Neural cell (in vitro differentiated cells): ENCODE results near the gene XIAP. TPM values are rescaled to one million over a fixed set of nuclear protein-coding genes. Genes with fewer than 3 reads are reported as not detected.
"Not testable (repeated sequence)": the region's sequence is repeated elsewhere in the genome, so short reads cannot be mapped to it uniquely, and the experiment has no call there.

Experiments used
- H2AFZ ChIP-seq: fragments of 200-600, 300-800 bp; sonication (generic), shearing (Covaris generic); 2 replicates; pipeline ENCODE4 v1.6.0; 2014; ENCODE audit warnings: low read depth, mild to moderate bottlenecking, antibody characterized with exemption, low read length, moderate library complexity
- H3F3A ChIP-seq: fragments of 200-600 bp; shearing (Covaris generic); 2 replicates; pipeline ENCODE4 v1.6.1; 2016; ENCODE audit warnings: mild to moderate bottlenecking, moderate library complexity, mixed read lengths, antibody characterized with exemption, low read length; ENCODE audit not compliant: insufficient read depth, poor library complexity, severe bottlenecking
- H3K27ac ChIP-seq: fragments of 200-600, 300-800 bp; sonication (generic), shearing (Covaris generic); 2 replicates; pipeline ENCODE4 v1.5.1; 2014; ENCODE audit warnings: mild to moderate bottlenecking, low read length, moderate library complexity
- H3K27me3 ChIP-seq: fragments of 300-800, 200-600 bp; sonication (generic), shearing (Covaris generic); 2 replicates; pipeline ENCODE4 v1.6.0; 2014; ENCODE audit warnings: mild to moderate bottlenecking, low read depth, low read length, moderate library complexity; ENCODE audit not compliant: insufficient read depth
- H3K36me3 ChIP-seq: fragments of 300-800, 200-600 bp; sonication (generic), shearing (Covaris generic); 2 replicates; pipeline ENCODE4 v1.5.1; 2014; ENCODE audit warnings: mild to moderate bottlenecking, antibody characterized with exemption, low read length, moderate library complexity; ENCODE audit not compliant: insufficient read depth
- H3K4me2 ChIP-seq: fragments of 300-800, 200-600 bp; sonication (generic), shearing (Covaris generic); 2 replicates; pipeline ENCODE4 v1.6.0; 2014; ENCODE audit warnings: mild to moderate bottlenecking, low read length
- H3K4me3 ChIP-seq: fragments of 300-800, 200-600 bp; sonication (generic), shearing (Covaris generic); 2 replicates; pipeline ENCODE4 v1.5.1; 2014; ENCODE audit warnings: mild to moderate bottlenecking, low read length, moderate library complexity
- H3K79me2 ChIP-seq: fragments of 200-600 bp; shearing (Covaris generic); replicated peaks from 2 replicates; pipeline ENCODE4 v1.6.0; 2014; ENCODE audit warnings: mild to moderate bottlenecking, low read length, moderate library complexity; ENCODE audit not compliant: insufficient read depth
- H3K9ac ChIP-seq: fragments of 300-800, 200-600 bp; sonication (generic), shearing (Covaris generic); 2 replicates; pipeline ENCODE4 v1.6.1; 2016; ENCODE audit warnings: mild to moderate bottlenecking, low read length, mixed read lengths
- H3K9me2 ChIP-seq: fragments of 200-600 bp; shearing (Covaris generic); 2 replicates; pipeline ENCODE4 v1.6.1; 2016; ENCODE audit warnings: mild to moderate bottlenecking, low read length, mixed read lengths; ENCODE audit not compliant: insufficient read depth
- H3K9me3 ChIP-seq: fragments of 200-600, 300-800 bp; sonication (generic), shearing (Covaris generic); 2 replicates; pipeline ENCODE4 v1.6.1; 2016; ENCODE audit warnings: mild to moderate bottlenecking, mixed run types, low read length, moderate library complexity, mixed read lengths
- H4K20me1 ChIP-seq: fragments of 200-600 bp; shearing (Covaris generic); 2 replicates; pipeline ENCODE4 v1.6.1; 2016; ENCODE audit warnings: mild to moderate bottlenecking, mixed run types; ENCODE audit not compliant: insufficient read depth
- EP300 ChIP-seq: fragments of 450-650 bp; conservative IDR thresholded peaks from 2 replicates; pipeline ENCODE4 v1.6.1; 2014; ENCODE audit warnings: antibody characterized with exemption, mild to moderate bottlenecking, moderate library complexity; ENCODE audit not compliant: poor library complexity, severe bottlenecking
- EZH2 ChIP-seq: fragments of 200-600, 300-800 bp; shearing (Covaris generic), sonication (generic); IDR thresholded peaks from 2 replicates; pipeline ENCODE4 v1.6.1; 2014; ENCODE audit warnings: antibody characterized with exemption, low read length, borderline replicate concordance, mild to moderate bottlenecking; ENCODE audit not compliant: insufficient read depth, poor library complexity, severe bottlenecking
- MXI1 ChIP-seq: fragments of 450-650 bp; conservative IDR thresholded peaks from 2 replicates; pipeline ENCODE4 v1.6.1; 2014; ENCODE audit warnings: antibody characterized with exemption, mild to moderate bottlenecking; ENCODE audit not compliant: poor library complexity, severe bottlenecking
- POLR2AphosphoS5 ChIP-seq: IDR thresholded peaks from 2 replicates; pipeline ENCODE4 v1.6.1; 2012
- RAD21 ChIP-seq: fragments of 450-650 bp; conservative IDR thresholded peaks from 2 replicates; pipeline ENCODE4 v1.6.1; 2014; ENCODE audit warnings: antibody characterized with exemption, mild to moderate bottlenecking, moderate library complexity
- SMC3 ChIP-seq: fragments of 450-650 bp; conservative IDR thresholded peaks from 2 replicates; pipeline ENCODE4 v1.6.1; 2014; ENCODE audit warnings: antibody characterized with exemption, mild to moderate bottlenecking, moderate library complexity; ENCODE audit not compliant: poor library complexity
- TAF1 ChIP-seq: IDR thresholded peaks from 2 replicates; pipeline ENCODE4 v1.6.1; 2012; ENCODE audit warnings: low read depth
- polyA plus RNA-seq: library from polyadenylated mRNA; depleted of rRNA; stranded (reverse); fragments of >200 nt; gene quantifications from 2 replicates; pipeline ENCODE4 v1.2.3, GENCODE V29; 2014
- TF ChIP-seq, protein P1 (sequence below): fragments of 450-650 bp; IDR thresholded peaks from 2 replicates; pipeline ENCODE4 v1.5.1; 2014; ENCODE audit warnings: antibody characterized with exemption, mild to moderate bottlenecking, moderate library complexity; ENCODE audit not compliant: poor library complexity, severe bottlenecking
- TF ChIP-seq, protein P2 (sequence below): IDR thresholded peaks from 2 replicates; pipeline ENCODE4 v1.6.1; 2012; ENCODE audit warnings: borderline replicate concordance

The XIAP gene
- polyA plus RNA-seq, 1 donor from 2014 or later: 26.6 TPM

DNA sequence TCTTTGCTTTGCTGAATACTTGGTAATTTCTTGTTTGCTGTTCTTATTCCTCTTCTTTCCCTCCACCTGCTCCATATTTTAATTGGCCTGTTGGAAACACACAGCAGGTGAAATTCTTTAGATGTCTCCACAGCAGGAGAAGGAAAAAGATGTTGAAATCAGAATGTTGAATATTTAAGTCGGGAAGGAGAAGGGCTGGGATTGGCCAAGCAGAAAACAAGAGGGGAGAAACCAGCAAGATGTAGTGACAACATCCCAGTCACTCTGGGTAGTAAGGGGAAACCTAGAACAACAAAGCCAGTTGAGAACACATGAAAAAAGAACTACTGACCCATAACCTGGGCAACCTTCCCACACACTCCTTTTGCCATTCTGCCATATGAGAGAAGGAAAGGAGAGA, 64.3 kb downstream of the XIAP start:
- no peaks in the 10 kb centered on the region for H3K9me3 ChIP-seq
- no peak for TF ChIP-seq RAD21
- no peak for TF ChIP-seq TAF1
- TF ChIP-seq POLR2AphosphoS5: no peak
- TF ChIP-seq EZH2: no peak
- no peak for TF ChIP-seq MXI1
- TF ChIP-seq, protein P1, sequence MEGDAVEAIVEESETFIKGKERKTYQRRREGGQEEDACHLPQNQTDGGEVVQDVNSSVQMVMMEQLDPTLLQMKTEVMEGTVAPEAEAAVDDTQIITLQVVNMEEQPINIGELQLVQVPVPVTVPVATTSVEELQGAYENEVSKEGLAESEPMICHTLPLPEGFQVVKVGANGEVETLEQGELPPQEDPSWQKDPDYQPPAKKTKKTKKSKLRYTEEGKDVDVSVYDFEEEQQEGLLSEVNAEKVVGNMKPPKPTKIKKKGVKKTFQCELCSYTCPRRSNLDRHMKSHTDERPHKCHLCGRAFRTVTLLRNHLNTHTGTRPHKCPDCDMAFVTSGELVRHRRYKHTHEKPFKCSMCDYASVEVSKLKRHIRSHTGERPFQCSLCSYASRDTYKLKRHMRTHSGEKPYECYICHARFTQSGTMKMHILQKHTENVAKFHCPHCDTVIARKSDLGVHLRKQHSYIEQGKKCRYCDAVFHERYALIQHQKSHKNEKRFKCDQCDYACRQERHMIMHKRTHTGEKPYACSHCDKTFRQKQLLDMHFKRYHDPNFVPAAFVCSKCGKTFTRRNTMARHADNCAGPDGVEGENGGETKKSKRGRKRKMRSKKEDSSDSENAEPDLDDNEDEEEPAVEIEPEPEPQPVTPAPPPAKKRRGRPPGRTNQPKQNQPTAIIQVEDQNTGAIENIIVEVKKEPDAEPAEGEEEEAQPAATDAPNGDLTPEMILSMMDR: no peak
- no peak for TF ChIP-seq SMC3
- no peak for TF ChIP-seq EP300
- TF ChIP-seq, protein P2, sequence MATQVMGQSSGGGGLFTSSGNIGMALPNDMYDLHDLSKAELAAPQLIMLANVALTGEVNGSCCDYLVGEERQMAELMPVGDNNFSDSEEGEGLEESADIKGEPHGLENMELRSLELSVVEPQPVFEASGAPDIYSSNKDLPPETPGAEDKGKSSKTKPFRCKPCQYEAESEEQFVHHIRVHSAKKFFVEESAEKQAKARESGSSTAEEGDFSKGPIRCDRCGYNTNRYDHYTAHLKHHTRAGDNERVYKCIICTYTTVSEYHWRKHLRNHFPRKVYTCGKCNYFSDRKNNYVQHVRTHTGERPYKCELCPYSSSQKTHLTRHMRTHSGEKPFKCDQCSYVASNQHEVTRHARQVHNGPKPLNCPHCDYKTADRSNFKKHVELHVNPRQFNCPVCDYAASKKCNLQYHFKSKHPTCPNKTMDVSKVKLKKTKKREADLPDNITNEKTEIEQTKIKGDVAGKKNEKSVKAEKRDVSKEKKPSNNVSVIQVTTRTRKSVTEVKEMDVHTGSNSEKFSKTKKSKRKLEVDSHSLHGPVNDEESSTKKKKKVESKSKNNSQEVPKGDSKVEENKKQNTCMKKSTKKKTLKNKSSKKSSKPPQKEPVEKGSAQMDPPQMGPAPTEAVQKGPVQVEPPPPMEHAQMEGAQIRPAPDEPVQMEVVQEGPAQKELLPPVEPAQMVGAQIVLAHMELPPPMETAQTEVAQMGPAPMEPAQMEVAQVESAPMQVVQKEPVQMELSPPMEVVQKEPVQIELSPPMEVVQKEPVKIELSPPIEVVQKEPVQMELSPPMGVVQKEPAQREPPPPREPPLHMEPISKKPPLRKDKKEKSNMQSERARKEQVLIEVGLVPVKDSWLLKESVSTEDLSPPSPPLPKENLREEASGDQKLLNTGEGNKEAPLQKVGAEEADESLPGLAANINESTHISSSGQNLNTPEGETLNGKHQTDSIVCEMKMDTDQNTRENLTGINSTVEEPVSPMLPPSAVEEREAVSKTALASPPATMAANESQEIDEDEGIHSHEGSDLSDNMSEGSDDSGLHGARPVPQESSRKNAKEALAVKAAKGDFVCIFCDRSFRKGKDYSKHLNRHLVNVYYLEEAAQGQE: no peak
- no peaks in the 10 kb centered on the region for H3K27me3 ChIP-seq
- no peak overlapping the region for H2AFZ ChIP-seq
- H3F3A ChIP-seq: no peaks in the 10 kb centered on the region
- no peak overlapping the region for H3K4me2 ChIP-seq
- H3K36me3 ChIP-seq: no peaks in the 10 kb centered on the region
- no peak overlapping the region for H3K27ac ChIP-seq
- H4K20me1 ChIP-seq: no peaks in the 10 kb centered on the region
- no peak overlapping the region for H3K9ac ChIP-seq
- no peaks in the 10 kb centered on the region for H3K9me2 ChIP-seq
- H3K79me2 ChIP-seq: no peaks in the 10 kb centered on the region
- no peak overlapping the region for H3K4me3 ChIP-seq

DNA sequence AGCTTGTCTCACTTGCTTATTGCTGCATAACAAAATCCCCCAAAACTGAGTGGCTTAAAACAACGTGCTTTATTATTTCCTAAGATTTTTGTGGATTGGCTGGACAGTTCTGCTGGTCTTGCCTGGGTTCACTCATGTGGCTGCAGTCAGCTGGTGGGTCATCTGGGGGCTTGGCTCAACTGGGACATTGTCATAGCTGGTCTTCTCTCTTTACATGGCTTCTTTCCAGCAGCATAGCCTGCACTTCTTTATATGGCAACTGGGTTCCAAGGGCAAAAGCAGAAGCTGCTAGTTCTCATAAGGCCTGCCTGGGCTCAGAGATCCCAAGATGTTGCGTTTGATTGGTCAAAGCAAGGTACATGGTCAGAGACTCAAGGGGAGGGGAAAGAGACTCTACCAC, 68.0 kb downstream of the XIAP start:
- no peak overlapping the region for H3K9ac ChIP-seq
- no peaks in the 10 kb centered on the region for H3F3A ChIP-seq
- H3K9me3 ChIP-seq: no peaks in the 10 kb centered on the region
- TF ChIP-seq SMC3 (no peak), MXI1 (no peak), TAF1 (no peak), EZH2 (no peak), POLR2AphosphoS5 (no peak)
- no peak overlapping the region for H3K4me2 ChIP-seq
- no peaks in the 10 kb centered on the region for H3K27me3 ChIP-seq
- H3K4me3 ChIP-seq: no peak overlapping the region
- no peaks in the 10 kb centered on the region for H4K20me1 ChIP-seq
- H3K27ac ChIP-seq: no peak overlapping the region
- no peak overlapping the region for H2AFZ ChIP-seq
- H3K79me2 ChIP-seq: no peaks in the 10 kb centered on the region
- no peaks in the 10 kb centered on the region for H3K9me2 ChIP-seq
- H3K36me3 ChIP-seq: no peaks in the 10 kb centered on the region

DNA sequence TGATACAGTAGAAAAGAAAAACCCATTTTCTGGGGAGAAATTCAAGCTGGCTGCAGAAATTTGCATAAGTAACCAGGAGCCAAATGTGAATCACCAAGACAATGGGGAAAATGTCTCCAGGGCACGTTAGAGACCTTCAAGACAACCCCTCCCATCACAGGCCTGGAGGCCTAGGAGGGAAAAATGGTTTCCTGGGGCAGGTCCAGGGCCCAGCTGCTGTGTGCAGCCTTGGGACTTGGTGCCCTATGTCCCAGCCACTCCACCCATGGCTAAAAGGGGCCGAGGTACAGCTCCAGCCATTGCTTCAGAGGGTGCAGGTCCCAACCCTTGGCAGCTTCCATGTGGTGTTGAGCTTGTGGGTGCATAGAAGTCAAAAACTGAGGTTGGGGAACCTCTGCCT, 72.2 kb downstream of the XIAP start:
- not testable (repeated sequence) for H3K4me2 ChIP-seq, H3F3A ChIP-seq

More for the DNA sequence above, 72.2 kb downstream of the XIAP start:
- not testable (repeated sequence) for H3K4me3 ChIP-seq, H3K9me2 ChIP-seq, H3K36me3 ChIP-seq, H4K20me1 ChIP-seq, H3K79me2 ChIP-seq, H3K9me3 ChIP-seq, H3K9ac ChIP-seq, H3K27ac ChIP-seq, H3K27me3 ChIP-seq, H2AFZ ChIP-seq
